ENCODE measurements around the gene LRRC61. TPM values are rescaled to one million over a fixed set of nuclear protein-coding genes. Genes with fewer than 3 reads are reported as not detected.

LRRC61 gene
- total and polyA plus RNA-seq, 2 experiments from 2014 or later: 30.0 to 34.0 TPM

GRCh38 chr7:150369748-150370501, 46.8 kb downstream of the LRRC61 start:
- Histone ChIP-seq H3K4me1 (ENCODE audit: low read depth) (peaks cover 41% of the 10 kb centered on the region), H3K27ac (peak overlapping the region; percentile 100), H3K4me3 (peak overlapping the region; percentile 64), H3K9me3 (ENCODE audit: low read depth) (no peaks in the 10 kb centered on the region), H3K27me3 (no peaks in the 10 kb centered on the region), H3K36me3 (peaks cover 16% of the 10 kb centered on the region)
- no peak for TF ChIP-seq CTCF (IDR thresholded peaks at IDR 0.05; ENCODE audit: low read depth, low read length)
- DNase-seq (ENCODE audit: low read depth in 1 of 2, low spot score in 1 of 2): no peak

GRCh38 chr7:150370612-150371071, 47.5 kb downstream of the LRRC61 start:
- Histone ChIP-seq H3K36me3 (peaks cover 16% of the 10 kb centered on the region), H3K4me1 (ENCODE audit: low read depth) (peaks cover 41% of the 10 kb centered on the region), H3K27me3 (no peaks in the 10 kb centered on the region), H3K4me3 (no peak overlapping the region), H3K9me3 (ENCODE audit: low read depth) (no peaks in the 10 kb centered on the region), H3K27ac (peak overlapping the region; percentile 100)
- peak in 1 of 2 donors; percentile 71 for DNase-seq (ENCODE audit: low read depth in 1 of 2, low spot score in 1 of 2)
- TF ChIP-seq CTCF (IDR thresholded peaks at IDR 0.05; ENCODE audit: low read depth, low read length): no peak

- H3K36me3 ChIP-seq: peaks cover 16% of the 10 kb centered on the region
- no peaks in the 10 kb centered on the region for H3K27me3 ChIP-seq
- no peak for DNase-seq (ENCODE audit: low read depth in 1 of 2, low spot score in 1 of 2)
- peak overlapping the region; percentile 100 for H3K27ac ChIP-seq
- peaks cover 47% of the 10 kb centered on the region for H3K4me1 ChIP-seq (ENCODE audit: low read depth)
- no peak overlapping the region for H3K4me3 ChIP-seq
- H3K9me3 ChIP-seq (ENCODE audit: low read depth): no peaks in the 10 kb centered on the region
- TF ChIP-seq CTCF (IDR thresholded peaks at IDR 0.05; ENCODE audit: low read depth, low read length): no peak
Observed at GRCh38 chr7:150371131-150371995, 48.2 kb downstream of the LRRC61 start.

GRCh38 chr7:150371996-150372270, 48.8 kb downstream of the LRRC61 start:
- no peak for TF ChIP-seq CTCF (IDR thresholded peaks at IDR 0.05; ENCODE audit: low read depth, low read length)
- Histone ChIP-seq H3K4me1 (ENCODE audit: low read depth) (peaks cover 47% of the 10 kb centered on the region), H3K4me3 (no peak overlapping the region), H3K36me3 (peaks cover 16% of the 10 kb centered on the region), H3K9me3 (ENCODE audit: low read depth) (no peaks in the 10 kb centered on the region), H3K27ac (peak overlapping the region; percentile 92), H3K27me3 (no peaks in the 10 kb centered on the region)
- DNase-seq (ENCODE audit: low read depth in 1 of 2, low spot score in 1 of 2): no peak

GRCh38 chr7:150372271-150373048, 49.3 kb downstream of the LRRC61 start:
- Histone ChIP-seq H3K27me3 (no peaks in the 10 kb centered on the region), H3K4me1 (ENCODE audit: low read depth) (peaks cover 47% of the 10 kb centered on the region), H3K4me3 (no peak overlapping the region), H3K9me3 (ENCODE audit: low read depth) (no peaks in the 10 kb centered on the region), H3K36me3 (peaks cover 16% of the 10 kb centered on the region), H3K27ac (peak overlapping the region; percentile 92)
- TF ChIP-seq CTCF (IDR thresholded peaks at IDR 0.05; ENCODE audit: low read depth, low read length): no peak
- no peak for DNase-seq (ENCODE audit: low read depth in 1 of 2, low spot score in 1 of 2)

Measured in cardiac muscle cell (in vitro differentiated cells and primary cell).